MCF 10A (cell line): ENCODE measurements around the gene ATP5MG. TPM values are rescaled to one million over a fixed set of nuclear protein-coding genes. Genes with fewer than 3 reads are reported as not detected.

Experiments
- BruUV-seq: library from RNA; stranded (reverse); fragments of 400-500 nt; replicated peaks from 2 replicates; lab custom pipeline; 2021; lab: Mats Ljungman, UMichigan
- CTCF ChIA-PET: fragments of 300-600 bp; sonication (Branson Sonifier 250); formaldehyde crosslinking; extraction: SDS; loops from one replicate; lab custom pipeline; 2021; ENCODE audit warnings: antibody characterized with exemption, inconsistent platforms; lab: Yijun Ruan, JAX
- POLR2A ChIA-PET: fragments of 300-600, 350-650 bp; sonication (Branson Sonifier 250); formaldehyde crosslinking; extraction: SDS; loops from one replicate; lab custom pipeline; 2020; ENCODE audit warnings: antibody characterized with exemption, inconsistent platforms; lab: Yijun Ruan, JAX
- DNase-seq: peaks from one replicate; pipeline ENCODE4 v3.0.0-alpha.2; 2018; ENCODE audit not compliant: unreplicated experiment
- H3K27ac Mint-ChIP-seq: one replicate; pipeline ENCODE4 v1.8.0; 2022; ENCODE audit warnings: mild to moderate bottlenecking, low read depth, mixed read lengths; ENCODE audit not compliant: unreplicated experiment
- H3K27me3 Mint-ChIP-seq: one replicate; pipeline ENCODE4 v1.8.0; 2022; ENCODE audit warnings: mixed read lengths; ENCODE audit not compliant: insufficient read depth, unreplicated experiment
- H3K36me3 Mint-ChIP-seq: one replicate; pipeline ENCODE4 v1.8.0; 2022; ENCODE audit warnings: mild to moderate bottlenecking, moderate library complexity, mixed read lengths; ENCODE audit not compliant: insufficient read depth, unreplicated experiment
- H3K4me1 Mint-ChIP-seq: one replicate; pipeline ENCODE4 v1.8.0; 2022; ENCODE audit warnings: mixed read lengths; ENCODE audit not compliant: insufficient read depth, unreplicated experiment
- H3K4me3 Mint-ChIP-seq: one replicate; pipeline ENCODE4 v1.8.0; 2022; ENCODE audit warnings: mild to moderate bottlenecking, moderate library complexity, mixed read lengths; ENCODE audit not compliant: unreplicated experiment
- H3K9me3 Mint-ChIP-seq: one replicate; pipeline ENCODE4 v1.8.0; 2022; ENCODE audit warnings: mixed read lengths; ENCODE audit not compliant: unreplicated experiment
- intact Hi-C: fragments of 100-400 bp; cut with micrococcal nuclease; formaldehyde crosslinking; loops from 2 replicates; pipeline ENCODE4 v1.14.1; 2022
- total RNA-seq: library from RNA; stranded (reverse); gene quantifications from 2 replicates; pipeline ENCODE4 v1.2.3, GENCODE V29; 2022
- TF ChIP-seq, protein P1 (sequence below): fragments of 200-600 bp; IDR thresholded peaks from one replicate; pipeline ENCODE4 v1.8.0; 2022; ENCODE audit warnings: antibody characterized with exemption, mild to moderate bottlenecking; ENCODE audit not compliant: unreplicated experiment

Gene ATP5MG
- total RNA-seq, 1 experiment from 2014 or later, result 210 TPM

DNA sequence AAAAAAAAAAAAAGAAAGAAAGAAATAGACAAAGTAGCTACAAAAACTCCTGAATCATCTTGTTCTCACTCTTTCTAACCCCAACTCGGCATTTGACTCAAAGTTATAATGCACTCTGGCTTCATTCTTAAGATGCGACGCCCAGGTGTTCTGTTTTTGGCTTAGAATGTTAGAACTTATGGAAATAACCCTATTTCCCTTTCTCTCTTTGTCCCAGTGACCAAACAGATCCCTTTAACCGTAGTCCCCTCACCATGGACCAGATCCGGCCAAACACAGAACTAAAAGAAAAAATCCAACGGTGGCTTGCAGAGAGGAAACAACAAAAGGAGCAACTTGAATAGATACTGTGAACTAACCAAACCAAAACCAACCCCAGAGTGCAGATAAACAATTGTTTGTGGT lies 5.3 kb upstream of the ATP5MG start:
- Mint-ChIP-seq H3K4me3 (no peak overlapping the region), H3K4me1 (peaks cover 7% of the 10 kb centered on the region), H3K27me3 (no peaks in the 10 kb centered on the region), H3K27ac (no peak overlapping the region), H3K36me3 (peaks cover 72% of the 10 kb centered on the region), H3K9me3 (no peaks in the 10 kb centered on the region)
- TF ChIP-seq, protein P1, sequence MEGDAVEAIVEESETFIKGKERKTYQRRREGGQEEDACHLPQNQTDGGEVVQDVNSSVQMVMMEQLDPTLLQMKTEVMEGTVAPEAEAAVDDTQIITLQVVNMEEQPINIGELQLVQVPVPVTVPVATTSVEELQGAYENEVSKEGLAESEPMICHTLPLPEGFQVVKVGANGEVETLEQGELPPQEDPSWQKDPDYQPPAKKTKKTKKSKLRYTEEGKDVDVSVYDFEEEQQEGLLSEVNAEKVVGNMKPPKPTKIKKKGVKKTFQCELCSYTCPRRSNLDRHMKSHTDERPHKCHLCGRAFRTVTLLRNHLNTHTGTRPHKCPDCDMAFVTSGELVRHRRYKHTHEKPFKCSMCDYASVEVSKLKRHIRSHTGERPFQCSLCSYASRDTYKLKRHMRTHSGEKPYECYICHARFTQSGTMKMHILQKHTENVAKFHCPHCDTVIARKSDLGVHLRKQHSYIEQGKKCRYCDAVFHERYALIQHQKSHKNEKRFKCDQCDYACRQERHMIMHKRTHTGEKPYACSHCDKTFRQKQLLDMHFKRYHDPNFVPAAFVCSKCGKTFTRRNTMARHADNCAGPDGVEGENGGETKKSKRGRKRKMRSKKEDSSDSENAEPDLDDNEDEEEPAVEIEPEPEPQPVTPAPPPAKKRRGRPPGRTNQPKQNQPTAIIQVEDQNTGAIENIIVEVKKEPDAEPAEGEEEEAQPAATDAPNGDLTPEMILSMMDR, result no peak
- intact Hi-C loops, result no loop called here
- ChIA-PET CTCF (no interaction called here), POLR2A (no interaction called here)
- no TSS peak for BruUV-seq
- no peak for DNase-seq

DNA sequence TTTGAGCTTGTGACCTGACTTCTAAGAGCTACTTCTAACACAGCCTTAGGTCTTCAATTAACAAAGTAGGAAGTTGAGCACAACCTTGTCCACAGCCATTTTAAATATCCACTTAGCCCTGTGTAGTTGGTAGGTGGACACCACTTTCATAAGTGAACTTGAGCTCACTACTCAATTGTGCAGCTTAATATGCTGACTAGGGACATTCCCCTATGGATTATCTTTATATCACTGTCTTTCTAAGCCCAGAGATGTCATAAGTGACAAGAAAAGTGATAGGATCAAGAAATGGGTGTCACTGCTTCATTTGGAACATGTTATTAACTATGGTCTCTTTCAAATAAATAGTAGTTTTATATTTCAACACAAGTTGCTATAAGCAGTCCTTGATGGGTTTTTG lies 4.0 kb upstream of the ATP5MG start:
- POLR2A ChIA-PET, result interaction anchor here (0.5 to 1.5 kb wide), 7 partner anchors 8 to 57 kb away, joined by 3 to 5 read pairs (median 4); no protein-coding TSS in a partner anchor
- H3K27ac Mint-ChIP-seq, result no peak overlapping the region

DNA sequence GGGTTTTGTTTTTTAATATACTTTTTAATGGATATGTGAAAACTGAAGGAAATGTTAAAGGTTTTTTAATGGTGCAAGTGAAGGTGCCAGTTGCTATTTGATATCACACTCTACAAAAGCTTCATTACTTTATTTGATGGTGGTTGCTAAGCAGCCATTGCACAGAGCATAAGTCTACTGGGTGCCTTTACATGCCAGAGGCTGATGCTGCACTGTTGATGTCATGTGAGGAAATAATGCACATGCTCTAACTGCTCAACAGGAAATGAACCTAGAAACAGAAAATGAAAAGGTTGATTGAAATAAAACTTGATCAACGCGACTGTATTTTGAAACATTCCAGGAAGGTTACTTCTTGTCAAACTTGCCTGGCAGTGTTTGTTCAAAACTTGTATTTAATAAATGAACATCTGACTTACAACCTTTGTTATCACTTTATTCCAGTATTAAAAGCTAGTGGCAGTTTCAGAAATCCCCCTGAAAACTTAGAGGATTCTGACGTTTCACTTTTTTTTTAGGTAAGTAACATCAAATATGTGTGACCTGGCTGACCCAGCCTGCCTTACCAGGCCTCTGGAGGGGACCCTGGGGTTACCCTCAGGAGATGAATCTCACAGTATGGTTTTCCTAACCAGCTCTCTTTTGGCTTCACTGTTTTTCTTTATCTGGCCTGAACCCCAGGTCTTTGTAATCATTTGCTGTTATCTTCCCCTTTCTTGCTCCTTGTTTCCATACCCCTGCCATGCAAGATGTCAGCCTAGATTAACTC lies 2.4 kb upstream of the ATP5MG start:
- TF ChIP-seq, protein P1, result no peak
- BruUV-seq, result no TSS peak
- Mint-ChIP-seq H3K36me3 (peaks cover 43% of the 10 kb centered on the region), H3K4me1 (peaks cover 18% of the 10 kb centered on the region), H3K27me3 (no peaks in the 10 kb centered on the region), H3K4me3 (no peak overlapping the region), H3K27ac (peak overlapping the region; percentile 70), H3K9me3 (no peaks in the 10 kb centered on the region)
- ChIA-PET POLR2A (interaction anchor here (0.6 to 2.2 kb wide), 6 partner anchors 9 to 176 kb away, joined by 3 to 5 read pairs (median 4); no protein-coding TSS in a partner anchor), CTCF (interaction anchor here (0.9 to 1.4 kb wide), 2 partner anchors 15 to 254 kb away, joined by 3 to 4 read pairs; no protein-coding TSS in a partner anchor)
- intact Hi-C loops, result no loop called here
- no peak for DNase-seq

More for the DNA sequence above, 4.0 kb upstream of the ATP5MG start:
- Mint-ChIP-seq H3K4me1 (peaks cover 12% of the 10 kb centered on the region), H3K9me3 (no peaks in the 10 kb centered on the region), H3K36me3 (peaks cover 58% of the 10 kb centered on the region), H3K4me3 (no peak overlapping the region), H3K27me3 (no peaks in the 10 kb centered on the region)
- TF ChIP-seq, protein P1, result no peak
- no peak for DNase-seq
- CTCF ChIA-PET, result interaction anchor here (0.6 to 1.4 kb wide), 4 partner anchors 83 to 102 kb away, joined by 3 to 4 read pairs (median 4); no protein-coding TSS in a partner anchor
- no TSS peak for BruUV-seq
- intact Hi-C loops, result no loop called here
